ENCODE results near the gene MATN1.

Gene MATN1

DNA sequence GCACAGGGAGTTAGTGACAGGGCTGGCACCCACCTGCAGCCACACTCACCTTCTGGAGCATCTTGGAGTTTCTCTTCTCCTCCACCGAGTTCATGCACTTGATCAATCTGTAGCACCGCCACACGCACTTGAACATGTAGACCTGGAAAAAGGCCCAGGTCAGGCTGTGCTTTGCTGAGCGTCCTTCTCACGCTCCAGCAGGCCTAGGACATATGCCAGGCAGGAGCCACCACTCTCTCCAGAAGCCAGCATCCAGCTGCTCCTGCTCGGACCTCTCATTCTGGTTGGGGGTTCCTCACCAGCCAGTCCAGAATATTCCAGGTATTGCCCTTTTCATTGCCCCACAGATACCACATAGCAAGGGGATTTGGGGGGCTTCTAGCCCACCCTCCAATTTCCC, 11.7 kb upstream of the MATN1 start:
- Histone ChIP-seq H3K4me1 (no peaks in the 10 kb centered on the region), H3K27ac (no peak overlapping the region), H3K27me3 (ENCODE audit: control insufficient read depth, insufficient read depth, low read length) (no peaks in the 10 kb centered on the region), H3K79me2 (no peaks in the 10 kb centered on the region), H3K9me3 (ENCODE audit: control insufficient read depth, low read length) (peaks cover 3% of the 10 kb centered on the region), H3K4me2 (ENCODE audit: low read length) (no peak overlapping the region), H3K9ac (no peak overlapping the region), H2AFZ (no peak overlapping the region), H3K36me3 (ENCODE audit: control insufficient read depth, insufficient read depth, low read length) (no peaks in the 10 kb centered on the region), H3K4me3 (ENCODE audit: low read depth, low read length) (no peak overlapping the region)
- TF ChIP-seq CTCF (IDR thresholded peaks at IDR 0.05) = no peak

- no peak for TF ChIP-seq CTCF (IDR thresholded peaks at IDR 0.05)
- H3K79me2 ChIP-seq = no peaks in the 10 kb centered on the region
- no peak overlapping the region for H3K27ac ChIP-seq
- H3K27me3 ChIP-seq (ENCODE audit: control insufficient read depth, insufficient read depth, low read length) = no peaks in the 10 kb centered on the region
- no peak overlapping the region for H2AFZ ChIP-seq
- peaks cover 3% of the 10 kb centered on the region for H3K9me3 ChIP-seq (ENCODE audit: control insufficient read depth, low read length)
- H3K4me3 ChIP-seq (ENCODE audit: low read depth, low read length) = no peak overlapping the region
- no peaks in the 10 kb centered on the region for H3K36me3 ChIP-seq (ENCODE audit: control insufficient read depth, insufficient read depth, low read length)
- H3K4me1 ChIP-seq = no peaks in the 10 kb centered on the region
- no peak overlapping the region for H3K9ac ChIP-seq
- H3K4me2 ChIP-seq (ENCODE audit: low read length) = no peak overlapping the region
Measured at GRCh38 chr1:30734580-30734979, 11.2 kb upstream of the MATN1 start.

GRCh38 chr1:30734106-30734505, 10.7 kb upstream of the MATN1 start:
- Histone ChIP-seq H2AFZ (no peak overlapping the region), H3K4me3 (ENCODE audit: low read depth, low read length) (no peak overlapping the region), H3K9me3 (ENCODE audit: control insufficient read depth, low read length) (peaks cover 3% of the 10 kb centered on the region), H3K36me3 (ENCODE audit: control insufficient read depth, insufficient read depth, low read length) (no peaks in the 10 kb centered on the region), H3K79me2 (no peaks in the 10 kb centered on the region), H3K27me3 (ENCODE audit: control insufficient read depth, insufficient read depth, low read length) (no peaks in the 10 kb centered on the region), H3K4me1 (no peaks in the 10 kb centered on the region), H3K4me2 (ENCODE audit: low read length) (no peak overlapping the region), H3K9ac (no peak overlapping the region), H3K27ac (no peak overlapping the region)
- no peak for TF ChIP-seq CTCF (IDR thresholded peaks at IDR 0.05)

GRCh38 chr1:30733493-30733892, 10.1 kb upstream of the MATN1 start:
- Histone ChIP-seq H3K27me3 (ENCODE audit: control insufficient read depth, insufficient read depth, low read length) (no peaks in the 10 kb centered on the region), H3K9me3 (ENCODE audit: control insufficient read depth, low read length) (peaks cover 3% of the 10 kb centered on the region), H3K4me1 (no peaks in the 10 kb centered on the region), H3K36me3 (ENCODE audit: control insufficient read depth, insufficient read depth, low read length) (no peaks in the 10 kb centered on the region), H3K79me2 (no peaks in the 10 kb centered on the region), H2AFZ (no peak overlapping the region), H3K27ac (no peak overlapping the region), H3K9ac (no peak overlapping the region), H3K4me2 (ENCODE audit: low read length) (no peak overlapping the region), H3K4me3 (ENCODE audit: low read depth, low read length) (no peak overlapping the region)
- no peak for TF ChIP-seq CTCF (IDR thresholded peaks at IDR 0.05)

DNA sequence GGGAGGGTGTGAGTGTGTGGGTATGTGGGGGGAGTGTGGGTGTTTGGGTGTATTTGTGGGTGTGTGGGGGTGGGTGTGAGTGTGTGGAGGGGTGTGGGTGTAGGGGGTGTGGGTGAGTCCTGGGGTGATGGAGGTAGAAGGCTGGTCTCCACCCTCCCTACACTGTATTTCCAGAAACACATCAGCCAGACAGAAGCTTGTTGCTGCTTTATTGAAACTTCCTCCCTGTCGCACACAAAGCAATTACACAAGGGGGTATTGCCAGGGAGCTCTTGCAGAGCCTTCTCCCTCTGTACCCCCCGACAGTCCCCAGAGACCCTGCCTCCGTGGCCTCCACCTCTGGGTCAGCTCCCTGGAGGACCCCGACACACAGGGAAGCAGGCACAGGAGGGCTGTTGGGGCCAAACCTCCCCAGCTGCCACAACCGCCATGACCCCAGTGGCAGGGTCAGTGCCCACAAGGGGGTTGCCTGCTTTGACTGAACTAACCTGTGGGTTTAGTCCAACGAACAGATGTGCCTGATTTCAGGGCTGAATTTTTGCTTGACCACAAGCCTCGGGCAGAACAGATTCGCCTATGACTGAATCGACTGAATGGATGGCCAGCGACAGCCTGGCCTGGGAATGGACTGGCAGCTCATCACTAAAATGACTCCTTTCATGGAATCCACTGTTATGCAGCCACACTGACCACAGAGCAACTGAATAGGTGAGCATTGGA, 9.1 kb upstream of the MATN1 start:
- no peak overlapping the region for H3K27ac ChIP-seq
- no peaks in the 10 kb centered on the region for H3K4me1 ChIP-seq
- H2AFZ ChIP-seq = no peak overlapping the region
- H3K4me3 ChIP-seq (ENCODE audit: low read depth, low read length) = no peak overlapping the region
- no peak for TF ChIP-seq CTCF (IDR thresholded peaks at IDR 0.05)
- H3K36me3 ChIP-seq (ENCODE audit: control insufficient read depth, insufficient read depth, low read length) = no peaks in the 10 kb centered on the region
- no peaks in the 10 kb centered on the region for H3K9me3 ChIP-seq (ENCODE audit: control insufficient read depth, low read length)
- no peak overlapping the region for H3K4me2 ChIP-seq (ENCODE audit: low read length)
- no peaks in the 10 kb centered on the region for H3K79me2 ChIP-seq
- H3K27me3 ChIP-seq (ENCODE audit: control insufficient read depth, insufficient read depth, low read length) = no peaks in the 10 kb centered on the region
- H3K9ac ChIP-seq = no peak overlapping the region

All from parathyroid adenoma (tissue), 2 donors.